ENCODE data around the gene SASH1.

Gene SASH1

DNA sequence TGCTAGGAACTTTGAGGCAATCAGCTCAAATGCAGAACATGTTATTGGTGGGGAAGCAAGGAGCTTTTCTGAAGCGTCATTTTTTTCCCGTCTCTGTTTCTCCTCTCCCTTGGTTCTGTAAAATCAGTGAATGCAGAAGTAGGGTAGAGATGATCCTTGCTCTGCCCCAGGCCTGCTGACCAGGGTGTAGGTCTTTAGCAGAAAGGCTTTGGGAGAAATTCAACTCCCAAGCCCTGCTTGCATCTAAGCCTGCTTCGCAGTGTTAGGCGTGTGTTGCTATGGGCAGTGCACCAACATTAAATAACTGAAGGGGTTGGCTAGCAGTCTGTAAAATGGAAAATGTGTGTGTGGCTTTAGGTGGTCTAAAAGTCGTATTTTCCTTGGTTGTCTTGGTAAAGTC lies 45.9 kb downstream of the SASH1 start:
- H3K36me3 ChIP-seq (ENCODE audit: control insufficient read depth in 2 of 2, insufficient read depth in 1 of 2, low read length in 2 of 2): peaks cover 0 to 4% of the 10 kb centered on the region in 2 experiments; a peak in 1 of 3 replicates
- ChIA-PET POLR2A (no interaction called here), CTCF (no interaction called here)
- no peaks in the 10 kb centered on the region for H3K4me1 ChIP-seq (ENCODE audit: control insufficient read depth, insufficient read depth, low read length)
- no peaks in the 10 kb centered on the region for H3K9me3 ChIP-seq (ENCODE audit: control insufficient read depth, insufficient read depth, low read depth, low read length)
- TF ChIP-seq ZNF747 (tag by site-specific recombination; IDR thresholded peaks at IDR 0.05): no peak
- TF ChIP-seq, protein P1, sequence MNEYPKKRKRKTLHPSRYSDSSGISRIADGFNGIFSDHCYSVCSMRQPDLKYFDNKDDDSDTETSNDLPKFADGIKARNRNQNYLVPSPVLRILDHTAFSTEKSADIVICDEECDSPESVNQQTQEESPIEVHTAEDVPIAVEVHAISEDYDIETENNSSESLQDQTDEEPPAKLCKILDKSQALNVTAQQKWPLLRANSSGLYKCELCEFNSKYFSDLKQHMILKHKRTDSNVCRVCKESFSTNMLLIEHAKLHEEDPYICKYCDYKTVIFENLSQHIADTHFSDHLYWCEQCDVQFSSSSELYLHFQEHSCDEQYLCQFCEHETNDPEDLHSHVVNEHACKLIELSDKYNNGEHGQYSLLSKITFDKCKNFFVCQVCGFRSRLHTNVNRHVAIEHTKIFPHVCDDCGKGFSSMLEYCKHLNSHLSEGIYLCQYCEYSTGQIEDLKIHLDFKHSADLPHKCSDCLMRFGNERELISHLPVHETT (tag by site-specific recombination; IDR thresholded peaks at IDR 0.05): no peak
- no peak for TF ChIP-seq SP3 (tag by site-specific recombination; IDR thresholded peaks at IDR 0.05)
- TF ChIP-seq, protein P2, sequence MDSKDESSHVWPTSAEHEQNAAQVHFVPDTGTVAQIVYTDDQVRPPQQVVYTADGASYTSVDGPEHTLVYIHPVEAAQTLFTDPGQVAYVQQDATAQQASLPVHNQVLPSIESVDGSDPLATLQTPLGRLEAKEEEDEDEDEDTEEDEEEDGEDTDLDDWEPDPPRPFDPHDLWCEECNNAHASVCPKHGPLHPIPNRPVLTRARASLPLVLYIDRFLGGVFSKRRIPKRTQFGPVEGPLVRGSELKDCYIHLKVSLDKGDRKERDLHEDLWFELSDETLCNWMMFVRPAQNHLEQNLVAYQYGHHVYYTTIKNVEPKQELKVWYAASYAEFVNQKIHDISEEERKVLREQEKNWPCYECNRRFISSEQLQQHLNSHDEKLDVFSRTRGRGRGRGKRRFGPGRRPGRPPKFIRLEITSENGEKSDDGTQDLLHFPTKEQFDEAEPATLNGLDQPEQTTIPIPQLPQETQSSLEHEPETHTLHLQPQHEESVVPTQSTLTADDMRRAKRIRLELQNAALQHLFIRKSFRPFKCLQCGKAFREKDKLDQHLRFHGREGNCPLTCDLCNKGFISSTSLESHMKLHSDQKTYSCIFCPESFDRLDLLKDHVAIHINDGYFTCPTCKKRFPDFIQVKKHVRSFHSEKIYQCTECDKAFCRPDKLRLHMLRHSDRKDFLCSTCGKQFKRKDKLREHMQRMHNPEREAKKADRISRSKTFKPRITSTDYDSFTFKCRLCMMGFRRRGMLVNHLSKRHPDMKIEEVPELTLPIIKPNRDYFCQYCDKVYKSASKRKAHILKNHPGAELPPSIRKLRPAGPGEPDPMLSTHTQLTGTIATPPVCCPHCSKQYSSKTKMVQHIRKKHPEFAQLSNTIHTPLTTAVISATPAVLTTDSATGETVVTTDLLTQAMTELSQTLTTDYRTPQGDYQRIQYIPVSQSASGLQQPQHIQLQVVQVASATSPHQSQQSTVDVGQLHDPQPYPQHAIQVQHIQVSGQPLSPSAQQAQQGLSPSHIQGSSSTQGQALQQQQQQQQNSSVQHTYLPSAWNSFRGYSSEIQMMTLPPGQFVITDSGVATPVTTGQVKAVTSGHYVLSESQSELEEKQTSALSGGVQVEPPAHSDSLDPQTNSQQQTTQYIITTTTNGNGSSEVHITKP (tag by site-specific recombination; IDR thresholded peaks at IDR 0.05): no peak
- no peak for TF ChIP-seq ZNF169 (tag by site-specific recombination; IDR thresholded peaks at IDR 0.05)
- TF ChIP-seq ZNF768 (tag by site-specific recombination; IDR thresholded peaks at IDR 0.05): no peak
- TF ChIP-seq, protein P3, sequence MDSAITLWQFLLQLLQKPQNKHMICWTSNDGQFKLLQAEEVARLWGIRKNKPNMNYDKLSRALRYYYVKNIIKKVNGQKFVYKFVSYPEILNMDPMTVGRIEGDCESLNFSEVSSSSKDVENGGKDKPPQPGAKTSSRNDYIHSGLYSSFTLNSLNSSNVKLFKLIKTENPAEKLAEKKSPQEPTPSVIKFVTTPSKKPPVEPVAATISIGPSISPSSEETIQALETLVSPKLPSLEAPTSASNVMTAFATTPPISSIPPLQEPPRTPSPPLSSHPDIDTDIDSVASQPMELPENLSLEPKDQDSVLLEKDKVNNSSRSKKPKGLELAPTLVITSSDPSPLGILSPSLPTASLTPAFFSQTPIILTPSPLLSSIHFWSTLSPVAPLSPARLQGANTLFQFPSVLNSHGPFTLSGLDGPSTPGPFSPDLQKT (IDR thresholded peaks at IDR 0.05; ENCODE audit: borderline replicate concordance, low read depth, low read length): no peak
- no peak for TF ChIP-seq ZNF221 (tag by site-specific recombination; IDR thresholded peaks at IDR 0.05; ENCODE audit: borderline replicate concordance)
- no peak for TF ChIP-seq KLF10 (tag by site-specific recombination; IDR thresholded peaks at IDR 0.05)
- TF ChIP-seq ZNF138 (tag by site-specific recombination; IDR thresholded peaks at IDR 0.05; ENCODE audit: borderline replicate concordance): no peak
- no peak for TF ChIP-seq REPIN1 (tag by site-specific recombination; IDR thresholded peaks at IDR 0.05; ENCODE audit: low read depth)
- H3K4me3 ChIP-seq (ENCODE audit: low read depth, low read length): no peak overlapping the region
- no peak overlapping the region for H3K27ac ChIP-seq (ENCODE audit: extremely low read depth, low read depth, low read length)

DNA sequence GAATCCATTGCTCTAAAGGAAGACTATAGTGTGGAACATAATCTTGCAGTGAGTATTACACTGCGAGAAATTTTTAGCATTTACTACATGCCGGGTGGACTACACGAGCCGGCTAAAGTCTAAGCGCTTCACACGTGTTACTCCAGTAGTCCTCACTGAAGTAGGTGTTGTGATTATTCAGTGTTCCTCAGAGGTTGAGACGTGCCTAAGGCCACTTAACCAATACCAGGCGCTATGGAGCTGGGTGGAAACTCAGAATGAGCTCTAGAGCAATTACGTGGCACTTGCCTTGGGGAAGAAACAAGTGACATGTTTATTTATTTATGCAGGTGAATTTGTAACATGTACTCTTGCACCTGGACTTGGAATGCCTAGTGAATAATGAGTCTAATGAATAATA lies 46.4 kb downstream of the SASH1 start:
- Histone ChIP-seq H3K4me3 (ENCODE audit: low read depth, low read length) (no peak overlapping the region), H3K36me3 (ENCODE audit: control insufficient read depth in 2 of 2, insufficient read depth in 1 of 2, low read length in 2 of 2) (peaks cover 0 to 4% of the 10 kb centered on the region in 2 experiments; a peak in 1 of 3 replicates), H3K9me3 (ENCODE audit: control insufficient read depth, insufficient read depth, low read depth, low read length) (no peaks in the 10 kb centered on the region), H3K4me1 (ENCODE audit: control insufficient read depth, insufficient read depth, low read length) (no peaks in the 10 kb centered on the region), H3K27ac (ENCODE audit: extremely low read depth, low read depth, low read length) (no peak overlapping the region)
- TF ChIP-seq GLI2 (tag by site-specific recombination; IDR thresholded peaks at IDR 0.05; ENCODE audit: borderline replicate concordance, low read depth): no peak
- TF ChIP-seq GLIS1 (tag by site-specific recombination; IDR thresholded peaks at IDR 0.05): no peak
- TF ChIP-seq ZNF302 (tag by site-specific recombination; IDR thresholded peaks at IDR 0.05; ENCODE audit: low read depth): no peak
- no peak for TF ChIP-seq ZNF580 (tag by site-specific recombination; IDR thresholded peaks at IDR 0.05)
- no peak for TF ChIP-seq TCF7L2 (IDR thresholded peaks at IDR 0.05; ENCODE audit: borderline replicate concordance, low read depth, low read length)
- no peak for TF ChIP-seq ZNF133 (tag by site-specific recombination; IDR thresholded peaks at IDR 0.05)
- TF ChIP-seq ZNF214 (tag by site-specific recombination; IDR thresholded peaks at IDR 0.05; ENCODE audit: borderline replicate concordance): no peak
- ChIA-PET CTCF (no interaction called here), POLR2A (no interaction called here)

Measured in HEK293 (cell line).